Measurements from ENCODE around the gene EXOC3L4. TPM values are rescaled to one million over a fixed set of nuclear protein-coding genes. Genes with fewer than 3 reads are reported as not detected.
"Not testable (repeated sequence)": the region's sequence is repeated elsewhere in the genome, so short reads cannot be mapped to it uniquely, and the experiment has no call there.

EXOC3L4 gene
- total RNA-seq, 1 donor from 2014 or later: 3.3 TPM

DNA sequence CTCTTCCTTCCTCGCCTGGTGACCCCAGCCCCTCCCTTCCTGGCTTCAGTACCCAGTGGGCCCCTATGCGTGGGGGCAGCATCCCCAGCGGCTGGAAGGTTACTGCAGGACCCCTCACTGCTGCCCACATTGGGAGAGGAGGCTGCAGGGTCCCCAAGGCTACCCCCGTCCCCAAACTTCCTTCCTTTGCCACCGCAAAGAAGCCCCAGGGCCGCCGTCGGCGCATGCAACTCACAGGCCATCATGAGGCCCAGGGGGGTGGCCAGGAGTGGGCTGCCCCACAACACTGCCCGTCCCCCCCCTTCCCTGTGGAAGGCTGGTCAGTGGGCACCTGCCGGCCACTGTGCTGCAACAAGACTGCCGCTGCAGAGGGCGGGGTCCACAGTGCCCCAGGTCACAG is 19.2 kb downstream of the EXOC3L4 start:
- intact Hi-C loops (cut with DNase I): no loop called here
- ATAC-seq (no peak), DNase-seq (ENCODE audit: low spot score) (no peak)

DNA sequence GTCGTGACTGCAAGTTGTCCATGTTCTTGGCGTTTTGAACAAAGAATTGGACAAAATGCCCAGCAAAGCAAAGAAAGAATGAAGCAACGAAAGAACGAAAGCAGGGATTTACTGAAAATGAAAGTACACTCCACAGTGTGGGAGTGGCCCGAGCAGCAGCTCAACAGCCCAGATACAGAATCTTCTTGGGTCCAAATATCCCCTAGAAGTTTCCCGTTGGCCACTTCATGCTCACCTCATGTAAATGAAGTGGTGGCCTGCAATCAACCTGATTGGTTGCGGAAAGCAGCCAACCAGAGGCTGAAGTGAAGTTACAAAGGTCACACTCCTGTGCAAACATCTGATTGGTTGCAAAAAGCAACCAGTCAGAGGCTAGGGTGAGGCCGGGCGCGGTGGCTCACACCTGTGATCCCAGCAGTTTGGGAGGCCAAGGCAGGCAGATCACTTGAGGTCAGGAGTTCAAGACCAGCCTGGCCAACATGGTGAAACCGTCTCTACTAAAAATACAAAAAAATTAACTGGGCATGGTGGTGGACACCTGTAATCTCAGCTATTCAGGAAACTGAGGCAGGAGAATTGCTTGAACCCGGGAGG is 20.7 kb downstream of the EXOC3L4 start:
- DNase-seq (ENCODE audit: low spot score); ATAC-seq; intact Hi-C loops (cut with DNase I): not testable (repeated sequence)

DNA sequence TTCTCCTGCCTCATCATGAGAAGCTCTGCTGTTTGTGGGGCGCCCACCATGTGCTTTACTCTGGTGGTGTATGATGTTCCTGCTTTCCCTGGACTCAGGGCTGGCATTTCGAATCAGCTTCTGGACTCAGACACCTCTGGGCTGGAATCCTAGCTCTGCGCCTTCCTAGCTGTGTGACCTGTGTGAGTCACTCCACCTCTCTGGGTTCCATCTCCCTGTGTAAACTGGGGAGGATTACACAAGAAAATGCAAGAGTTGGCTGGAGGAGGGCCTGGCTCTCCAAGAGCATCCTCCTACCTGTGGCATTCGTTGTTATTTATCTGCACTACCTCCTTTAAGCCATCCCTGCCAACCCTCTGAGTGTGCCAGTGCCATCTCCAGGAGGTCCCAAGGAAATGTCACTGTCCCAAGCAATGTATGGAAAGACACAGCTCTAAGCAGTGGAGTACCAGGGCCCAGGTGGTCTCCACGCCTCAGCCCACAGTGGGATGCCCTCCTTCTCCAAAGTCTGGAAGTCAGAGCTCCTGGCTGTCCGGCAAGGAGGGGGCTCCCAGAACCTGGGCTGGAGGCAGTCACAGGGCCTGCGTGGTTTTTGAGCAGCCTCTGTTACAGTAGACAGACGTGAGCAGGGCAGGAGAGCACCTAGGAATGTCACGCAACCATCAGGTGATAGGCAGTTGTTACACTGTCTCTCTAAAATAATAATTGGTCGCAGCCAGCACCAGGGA is 21.5 kb downstream of the EXOC3L4 start:
- DNase-seq (ENCODE audit: low spot score) (no peak), ATAC-seq (no peak)
- intact Hi-C loops (cut with DNase I): no loop called here

DNA sequence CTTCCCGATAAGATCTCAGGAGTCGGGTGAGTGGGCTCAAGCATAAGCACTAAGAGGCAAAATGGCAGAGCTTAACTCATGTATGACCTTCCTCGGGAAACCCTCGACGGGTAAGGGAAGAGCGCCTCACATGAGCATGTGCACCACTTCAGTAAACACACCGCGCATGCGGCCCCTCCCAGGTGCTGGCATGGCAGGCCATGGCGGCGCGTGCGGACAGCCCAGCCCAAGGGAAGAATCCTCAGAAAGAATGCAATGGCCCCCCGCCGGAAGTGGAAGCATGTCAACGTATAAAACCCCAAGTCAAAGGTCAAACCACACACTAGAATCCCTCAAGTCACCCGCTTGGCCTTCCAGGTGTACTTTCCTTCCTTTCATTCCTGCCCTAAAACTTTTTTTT is 22.1 kb downstream of the EXOC3L4 start:
- intact Hi-C loops (cut with DNase I): no loop called here
- no peak for ATAC-seq

DNA sequence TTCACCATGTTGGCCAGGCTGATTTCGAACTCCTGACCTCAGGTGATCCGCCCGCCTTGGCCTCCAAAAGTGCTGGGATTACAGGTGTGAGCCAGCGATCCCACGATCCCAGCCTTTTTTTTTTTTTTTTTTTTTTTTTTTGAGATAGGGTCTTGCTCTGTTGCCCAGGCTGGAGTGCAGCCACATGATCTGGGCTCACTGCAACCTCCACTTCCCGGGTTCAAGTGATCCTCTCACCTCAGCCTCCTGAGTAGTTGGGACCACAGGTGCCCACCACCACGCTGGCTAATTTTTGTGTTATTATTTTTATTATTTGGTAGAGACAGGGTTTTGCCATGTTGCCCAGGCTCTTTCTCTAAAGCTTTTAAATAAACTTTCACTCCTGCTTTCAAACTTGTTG is 23.0 kb downstream of the EXOC3L4 start:
- ATAC-seq; DNase-seq (ENCODE audit: low spot score); intact Hi-C loops (cut with DNase I): not testable (repeated sequence)

More for the DNA sequence above, 22.1 kb downstream of the EXOC3L4 start:
- no peak for DNase-seq (ENCODE audit: low spot score)

DNA sequence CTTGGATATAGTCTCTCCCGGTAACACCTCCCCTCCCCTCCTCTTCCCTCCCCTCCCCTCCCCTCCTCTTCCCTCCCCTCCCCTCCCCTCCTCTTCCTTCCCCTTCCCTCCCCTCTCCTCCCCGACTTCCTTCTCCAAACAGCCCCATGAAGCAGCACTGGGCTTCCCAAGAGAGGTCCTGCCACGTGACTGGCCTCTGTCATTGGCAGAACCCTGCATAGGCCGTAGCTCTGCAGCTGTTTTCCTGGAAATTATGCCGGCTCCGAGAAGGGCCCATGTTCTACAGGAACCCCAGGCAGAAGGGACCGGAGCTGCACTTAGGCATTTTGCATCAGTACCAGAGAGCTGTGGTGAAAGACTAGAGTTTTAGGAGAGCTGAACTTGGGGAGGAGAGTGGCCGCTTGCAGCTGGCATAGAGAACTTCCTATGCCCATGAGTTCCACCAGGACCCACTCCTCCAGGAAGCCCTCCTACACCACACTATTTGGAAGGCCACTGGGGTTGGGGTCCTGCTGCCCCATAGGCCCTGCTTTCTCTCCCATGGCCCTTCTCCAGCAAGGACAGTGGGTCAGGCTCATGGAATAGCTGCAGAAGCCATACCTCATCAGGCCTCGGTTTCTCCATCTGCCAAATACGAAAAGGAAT is 23.6 kb downstream of the EXOC3L4 start:
- peak; percentile 59 for ATAC-seq
- peak; percentile 91 for DNase-seq (ENCODE audit: low spot score)
- intact Hi-C loops (cut with DNase I): no loop called here

DNA sequence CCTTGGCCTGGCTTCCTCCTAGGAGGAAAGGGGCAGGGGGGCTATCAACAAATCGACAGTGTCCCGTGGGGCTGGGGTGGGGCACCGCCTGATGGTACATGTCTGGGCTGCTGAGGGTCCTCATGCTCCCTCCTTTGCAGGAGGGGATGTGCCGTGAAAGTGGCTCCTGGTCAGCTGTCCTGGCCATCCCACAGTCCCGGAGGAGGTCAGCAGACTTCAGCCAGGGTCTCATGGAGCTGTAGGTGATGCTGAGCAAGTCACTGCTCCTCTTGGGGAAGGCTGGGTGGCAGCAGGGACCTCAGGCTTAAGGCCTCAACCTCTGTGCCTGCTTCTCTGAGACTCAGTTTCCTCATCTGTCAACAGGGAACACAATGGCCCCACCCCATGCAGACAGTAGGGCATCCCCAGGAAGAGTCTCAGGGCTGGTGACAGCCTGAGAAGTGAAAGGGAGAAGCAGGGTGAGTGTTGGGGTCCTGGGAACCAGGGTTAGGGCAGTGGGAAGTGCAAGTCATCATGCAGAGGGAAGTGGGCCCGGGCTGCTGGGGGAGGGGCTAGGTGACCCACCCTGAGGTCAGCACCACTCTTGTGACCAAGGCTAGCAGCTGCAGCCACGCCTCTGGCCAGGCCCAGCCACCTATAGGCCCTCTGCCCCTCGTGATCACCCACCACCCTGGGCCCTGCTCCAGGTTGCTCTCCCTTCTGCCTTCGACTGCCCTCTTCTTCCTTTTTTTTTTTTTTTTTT is 24.3 kb downstream of the EXOC3L4 start:
- peak; percentile 15 for ATAC-seq
- DNase-seq (ENCODE audit: low spot score): peak; percentile 82

DNA sequence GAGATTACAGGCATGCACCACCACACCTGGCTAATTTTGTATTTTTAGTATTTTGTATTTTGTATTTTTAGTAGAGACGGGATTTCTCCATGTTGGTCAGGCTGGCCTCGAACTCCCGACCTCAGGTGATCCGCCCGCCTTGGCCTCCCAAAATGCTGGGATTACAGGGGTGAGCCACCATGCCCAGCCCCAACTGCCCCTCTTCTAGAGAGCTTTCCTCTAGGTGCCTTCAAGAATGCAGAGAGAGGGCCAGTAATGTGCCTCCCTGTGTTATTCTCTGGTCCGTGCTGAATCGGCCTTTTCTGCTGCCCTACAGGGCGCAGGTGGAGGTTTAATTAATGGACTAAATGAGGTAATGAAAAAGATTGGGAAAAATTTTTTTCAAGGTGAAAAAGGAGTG is 25.0 kb downstream of the EXOC3L4 start:
- intact Hi-C loops (cut with DNase I); DNase-seq (ENCODE audit: low spot score); ATAC-seq: not testable (repeated sequence)

More for the DNA sequence above, 24.3 kb downstream of the EXOC3L4 start:
- intact Hi-C loops (cut with DNase I): no loop called here

DNA sequence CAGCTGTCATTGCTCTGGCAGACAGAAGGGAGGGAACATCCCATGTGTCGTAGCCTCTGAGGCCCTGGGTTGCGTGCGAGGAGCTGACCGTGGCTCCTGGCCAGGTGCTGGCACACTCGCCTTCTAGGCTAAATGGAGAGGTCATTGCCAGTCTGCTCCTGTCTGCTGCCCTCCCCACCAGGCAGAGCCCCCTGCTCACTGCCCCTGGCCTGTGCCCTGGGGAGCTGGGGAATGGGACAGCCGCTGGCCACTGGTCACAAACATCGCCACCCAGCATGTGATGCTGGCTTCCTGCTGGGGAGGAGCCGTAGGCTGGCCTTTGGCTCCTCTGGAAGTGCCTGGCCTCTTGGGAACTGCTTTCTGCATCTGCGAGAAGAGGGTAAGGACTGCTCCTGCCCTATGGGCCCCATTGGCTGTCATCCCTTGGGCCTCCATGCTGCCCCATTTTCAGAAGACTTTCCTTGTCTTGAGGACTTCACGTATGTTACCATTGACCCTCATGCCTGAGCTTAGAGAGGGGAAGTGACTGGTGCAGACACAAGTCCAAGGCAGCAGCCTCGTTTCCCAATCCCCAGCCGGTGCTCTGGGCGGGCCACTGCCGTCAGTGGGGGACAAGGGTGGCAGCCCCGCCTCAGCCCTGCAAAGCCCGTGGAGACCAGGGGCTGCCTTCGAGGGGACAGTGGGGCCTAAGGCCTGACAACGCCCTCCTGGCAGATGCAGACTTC is 26.8 kb downstream of the EXOC3L4 start:
- ATAC-seq (peak; percentile 33), DNase-seq (ENCODE audit: low spot score) (peak; percentile 77)
- intact Hi-C loops (cut with DNase I): no loop called here

DNA sequence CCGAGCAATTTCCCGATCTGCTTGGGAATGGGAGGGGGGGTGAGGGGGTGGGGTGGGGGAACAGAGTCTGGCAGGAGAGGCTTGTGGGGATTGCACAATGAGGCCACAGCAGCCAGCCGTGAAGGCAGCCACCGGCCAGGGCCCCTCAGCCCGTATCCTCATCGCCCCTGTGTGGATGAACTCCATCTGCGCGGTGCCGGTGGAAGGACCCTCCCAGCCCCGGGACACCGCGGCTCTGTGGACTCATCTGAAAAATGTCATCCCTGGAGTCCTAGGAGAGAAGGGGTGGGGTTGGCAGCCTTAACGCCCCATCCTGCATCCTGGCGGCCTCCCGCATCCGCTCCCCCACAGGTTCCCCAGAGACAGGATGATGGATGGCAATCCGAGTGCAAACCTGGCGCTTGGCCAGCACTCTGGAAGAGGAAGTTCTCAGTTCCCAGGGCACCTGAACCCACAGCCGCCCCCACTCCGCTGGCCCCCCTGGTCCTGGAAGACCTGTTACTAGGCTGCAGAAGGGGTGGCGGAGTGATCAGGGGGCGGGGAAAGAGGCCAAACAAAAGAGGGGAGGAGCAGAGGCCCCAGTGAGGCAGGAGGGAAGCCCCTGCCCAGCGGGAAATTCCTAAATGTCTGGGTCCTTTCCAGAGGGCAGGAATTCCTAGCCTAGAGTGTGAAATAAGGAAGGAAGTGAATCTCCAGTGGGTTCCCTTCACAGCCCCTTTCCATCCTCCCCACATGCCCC is 27.5 kb downstream of the EXOC3L4 start:
- intact Hi-C loops (cut with DNase I): no loop called here
- ATAC-seq: peak; percentile 81
- peak; percentile 93 for DNase-seq (ENCODE audit: low spot score)

DNA sequence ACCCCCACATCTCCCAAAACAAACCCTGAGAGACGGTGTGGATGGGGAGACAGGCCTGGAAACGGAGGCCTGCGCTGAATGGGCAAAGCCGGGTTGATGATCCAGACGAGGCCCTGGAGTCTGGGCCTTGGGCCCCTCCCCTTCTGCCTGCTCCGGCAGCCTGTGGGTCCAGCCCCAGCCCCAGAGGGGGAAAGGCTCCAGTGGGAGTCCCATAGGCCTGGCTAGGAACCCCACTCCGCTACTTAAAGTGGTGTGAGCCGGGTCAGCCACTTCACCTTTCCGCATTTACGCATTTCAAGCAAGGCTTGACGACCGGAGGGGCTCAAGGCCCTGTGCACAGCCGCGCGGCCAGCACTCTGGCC is 28.0 kb downstream of the EXOC3L4 start:
- DNase-seq (ENCODE audit: low spot score) (no peak), ATAC-seq (peak; percentile 0)
- intact Hi-C loops (cut with DNase I): no loop called here

DNA sequence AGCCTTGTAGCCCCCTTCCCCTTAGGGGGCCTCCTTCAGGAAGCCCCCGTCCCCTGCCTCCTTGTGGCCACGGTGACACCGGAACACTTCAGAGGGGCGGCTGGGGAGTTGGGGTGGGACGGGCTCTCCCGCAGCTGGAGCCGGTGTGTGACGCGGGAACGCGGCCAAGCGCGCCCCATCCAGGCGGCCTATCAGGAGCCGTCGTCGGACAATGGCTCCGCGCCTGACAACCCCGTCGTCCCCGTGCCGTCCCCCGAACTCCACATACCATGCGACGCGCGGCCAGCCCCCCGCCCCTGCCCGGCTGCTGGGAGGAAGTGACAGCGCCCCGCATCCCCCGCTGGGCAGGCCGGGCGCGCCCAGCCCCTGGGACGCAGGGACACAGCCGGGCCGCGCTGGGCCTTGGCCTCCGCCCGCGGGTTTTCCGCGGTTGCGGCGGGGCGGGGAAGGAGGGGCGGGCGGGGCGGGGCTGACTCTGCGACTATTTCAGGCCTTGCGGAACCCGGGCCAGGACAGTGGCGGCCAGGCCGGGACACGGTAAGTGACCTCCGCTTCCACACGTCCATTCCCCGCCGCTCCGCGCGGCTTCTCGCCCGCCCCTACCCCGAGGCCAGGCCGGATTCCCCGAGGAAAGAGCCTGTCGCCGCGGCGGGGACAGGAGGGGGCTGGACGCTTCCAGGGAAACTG is 28.6 kb downstream of the EXOC3L4 start, which contains the start of gene TNFAIP2:
TSS of gene TNFAIP2 (plus strand) at position 515 of the 687 bp plus-strand sequence. CDS start 2,997 bp downstream, outside the sequence.
- DNase-seq (ENCODE audit: low spot score): peak; percentile 82
- ATAC-seq: peak; percentile 1
- intact Hi-C loops (cut with DNase I): no loop called here

DNA sequence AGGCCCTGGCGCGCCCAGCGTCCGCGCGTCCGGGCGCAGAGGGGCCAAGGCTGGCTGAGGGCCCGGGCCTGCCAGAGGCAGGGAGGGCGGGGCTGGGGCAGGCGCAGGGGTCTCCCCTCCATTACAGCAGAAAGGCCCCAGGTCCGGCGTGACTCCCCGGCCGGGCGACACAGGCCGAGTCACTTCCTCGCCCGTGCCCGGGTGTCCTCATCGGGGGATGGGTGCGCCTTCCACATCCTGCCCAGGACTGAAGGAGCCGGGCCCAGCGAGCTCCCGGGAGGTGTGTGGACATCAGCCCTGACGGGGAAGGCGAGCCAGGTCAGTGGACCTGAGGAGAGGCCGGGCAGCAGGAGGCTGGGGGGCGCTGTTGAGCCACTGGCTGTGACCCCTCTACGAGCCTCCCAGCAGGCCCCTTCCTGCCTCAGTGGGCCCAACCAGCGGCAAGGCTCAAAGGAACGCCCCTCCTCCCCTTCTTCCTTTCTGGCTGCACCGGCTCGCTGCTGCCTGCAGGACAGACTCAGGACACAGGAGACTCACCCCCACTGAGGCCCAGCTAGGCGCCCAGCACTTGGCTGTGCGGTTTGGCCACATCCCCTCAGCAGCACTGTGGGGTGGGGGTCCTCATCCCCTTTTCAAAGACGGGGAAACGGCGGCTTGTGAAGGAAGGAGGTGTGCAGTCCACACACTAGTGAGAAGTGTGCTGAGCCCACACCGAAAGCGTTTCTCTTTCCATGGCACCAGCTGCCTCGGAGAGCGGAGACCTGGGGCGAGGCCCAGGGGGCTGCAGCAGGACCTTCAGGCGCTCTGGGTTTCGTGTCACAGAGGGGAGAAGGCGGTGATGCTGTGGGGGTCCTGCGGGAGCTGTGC is 29.3 kb downstream of the EXOC3L4 start:
- DNase-seq (ENCODE audit: low spot score) (peak; percentile 82), ATAC-seq (peak; percentile 3)
- intact Hi-C loops (cut with DNase I): no loop called here

DNA sequence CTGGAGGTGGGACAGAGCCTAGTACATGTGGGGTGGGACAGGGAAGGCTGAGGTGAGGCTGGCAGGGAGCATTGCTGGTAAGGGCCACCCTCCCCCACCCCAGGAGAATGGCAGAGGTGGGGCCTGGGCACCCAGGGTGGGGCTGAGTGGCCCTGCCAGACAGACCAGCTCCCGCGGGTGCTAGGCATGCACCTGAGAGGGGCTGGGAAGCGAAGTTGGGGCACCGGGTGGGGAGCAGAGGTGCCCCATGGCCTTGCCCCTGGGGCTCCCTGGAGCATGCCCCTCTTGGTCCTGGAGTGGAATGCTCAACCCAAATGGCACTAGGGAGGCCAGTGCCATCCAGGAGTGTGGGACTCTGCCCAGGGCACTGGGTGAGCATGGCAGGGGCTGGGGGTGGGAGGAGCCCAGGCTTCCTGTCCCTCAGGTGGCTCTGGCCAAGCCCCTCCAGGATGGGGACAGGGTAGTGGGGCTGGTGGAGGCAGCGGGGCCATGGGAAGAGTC is 30.0 kb downstream of the EXOC3L4 start:
- no peak for ATAC-seq
- DNase-seq (ENCODE audit: low spot score): no peak
- intact Hi-C loops (cut with DNase I): no loop called here

DNA sequence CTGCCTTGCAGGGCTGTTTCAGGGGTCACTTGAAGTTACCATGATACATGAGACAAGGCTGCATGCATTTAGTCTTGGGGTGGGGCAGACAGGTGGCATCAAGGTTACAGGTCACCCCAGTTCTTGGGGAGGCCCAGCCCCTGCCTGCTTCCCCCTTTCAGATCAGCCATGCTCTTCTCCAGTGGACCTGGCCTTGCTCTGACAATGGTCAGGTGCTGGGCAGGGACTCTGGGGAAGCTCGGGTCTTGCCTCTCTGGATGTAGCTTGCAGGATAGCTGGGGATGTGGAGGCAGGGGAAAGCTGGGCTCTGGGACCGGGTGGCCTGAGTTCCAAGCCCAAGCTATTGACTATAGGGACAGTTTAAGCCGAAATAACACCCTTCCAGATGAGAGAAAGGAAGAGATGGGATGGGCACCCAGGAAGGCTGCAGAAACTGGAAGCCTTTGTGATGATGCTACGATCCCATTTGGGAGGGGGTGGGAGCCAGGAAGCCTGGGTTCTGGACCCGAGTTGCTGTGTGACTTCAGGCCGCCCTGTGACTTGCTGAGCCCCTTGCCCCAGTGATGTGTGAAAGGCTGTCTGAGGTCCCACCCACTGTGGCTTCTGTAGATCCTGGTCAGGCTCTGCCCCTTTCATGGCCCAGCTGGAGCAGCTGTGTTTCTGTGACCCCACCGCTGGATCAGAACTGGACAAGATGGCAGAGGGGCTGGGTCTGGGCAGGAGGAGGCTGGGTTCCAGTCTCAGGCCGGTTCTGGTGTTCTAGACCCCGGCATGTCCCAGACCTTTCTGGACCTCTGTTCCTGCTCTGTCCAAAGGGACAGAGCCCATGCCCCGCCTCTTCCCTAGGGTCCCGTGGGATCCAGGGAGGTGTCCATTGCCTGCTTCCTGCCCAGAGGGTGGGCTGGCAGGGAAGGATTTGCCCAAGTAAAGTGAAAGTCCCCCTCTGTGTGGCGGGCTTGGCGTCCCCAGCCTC is 30.9 kb downstream of the EXOC3L4 start:
- intact Hi-C loops (cut with DNase I): no loop called here
- ATAC-seq: no peak
- DNase-seq (ENCODE audit: low spot score): peak; percentile 54
